Astrocyte (in vitro differentiated cells and primary cell): Measurements from ENCODE around the gene APOBEC3B.

ENCODE experiments used
- CTCF ChIP-seq: IDR thresholded peaks from 2 replicates; pipeline ENCODE4 v1.5.1; 2011; ENCODE audit warnings: low read depth, mild to moderate bottlenecking, inconsistent platforms, low read length, moderate library complexity; ENCODE audit not compliant: insufficient read depth
- EZH2 ChIP-seq: IDR thresholded peaks from 2 replicates; pipeline ENCODE4 v1.6.1; 2012; ENCODE audit warnings: mild to moderate bottlenecking, low read length, inconsistent platforms; ENCODE audit not compliant: insufficient read depth

DNA sequence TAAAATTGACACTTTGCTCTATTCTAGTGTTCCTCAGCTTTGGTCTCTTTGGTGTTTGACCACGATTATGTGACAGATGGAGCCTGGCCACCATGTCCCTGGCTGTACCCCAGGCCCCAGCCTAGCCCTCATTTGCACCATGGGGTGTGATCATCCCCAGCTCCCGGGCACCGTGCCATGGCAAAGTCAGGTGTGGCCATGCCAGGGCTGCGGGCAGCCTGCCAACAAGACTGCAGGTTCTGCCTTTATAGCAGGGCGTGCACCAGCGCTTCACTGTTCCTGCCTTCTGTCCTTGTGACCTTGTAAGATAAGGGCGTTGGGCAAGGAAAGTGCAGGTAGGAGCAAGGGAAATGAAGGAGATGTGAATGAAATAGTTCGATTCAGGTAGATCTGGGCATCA is 47.1 kb upstream of the APOBEC3B start:
- TF ChIP-seq CTCF (no peak), EZH2 (no peak)
